Measurements from ENCODE around the gene KLK12.

DNA sequence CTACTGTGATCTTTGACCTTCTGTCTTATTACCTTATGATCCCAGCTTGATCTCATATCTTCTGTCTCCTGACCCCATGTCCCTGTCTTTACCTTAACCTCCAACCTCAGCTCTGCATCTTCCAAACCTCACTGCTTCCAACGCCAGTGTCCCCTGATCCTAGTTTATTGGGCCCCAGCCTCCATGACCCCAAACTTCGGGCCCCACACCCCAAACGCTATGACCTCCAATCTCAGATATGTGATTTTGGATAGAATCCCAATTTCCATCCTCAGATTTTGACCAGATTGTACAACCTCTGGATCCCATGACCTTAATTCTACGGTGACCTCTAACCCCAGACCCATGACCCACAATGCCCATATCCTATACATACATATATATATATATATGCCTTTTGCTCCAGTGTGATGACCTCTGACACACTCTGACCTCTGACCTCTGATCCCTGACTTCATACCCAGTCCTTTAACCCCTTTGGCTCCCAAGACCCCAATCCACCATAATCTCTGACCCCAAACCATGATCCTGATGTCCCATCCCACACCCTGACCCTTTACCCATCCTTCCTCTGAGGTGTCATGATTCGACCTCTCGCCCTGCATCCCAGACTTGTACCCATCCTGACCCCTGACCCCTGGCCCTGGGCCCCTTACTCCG lies 3.5 kb downstream of the KLK12 start:
- TF ChIP-seq POLR2AphosphoS5 (IDR thresholded peaks at IDR 0.05) (no peak), POLR2A (IDR thresholded peaks at IDR 0.05) (no peak)

Measured in upper lobe of left lung (tissue), 4 donors.